Keratinocyte (primary cell): Measurements from ENCODE around the gene SMC4. TPM values are rescaled to one million over a fixed set of nuclear protein-coding genes. Genes with fewer than 3 reads are reported as not detected.

ENCODE experiments used
- DNase-seq: peaks from one replicate; pipeline ENCODE4 v3.0.0-alpha.2; 2011; ENCODE audit warnings: low read depth, missing footprints, low spot score
- FAIRE-seq: peaks from 2 replicates; lab custom pipeline; 2011; peaks lifted over from hg19 to GRCh38; lab: Jason Lieb, UNC
- H2AFZ ChIP-seq: 2 replicates; pipeline ENCODE4 v1.6.0; 2012; ENCODE audit warnings: low read length, control low read depth, inconsistent platforms; ENCODE audit not compliant: control insufficient read depth
- H3K27ac ChIP-seq: 2 replicates; pipeline ENCODE4 v1.5.1; 2011; ENCODE audit warnings: low read length; ENCODE audit not compliant: control insufficient read depth, insufficient read depth
- H3K27me3 ChIP-seq: 3 replicates; pipeline ENCODE4 v1.6.0; 2011; ENCODE audit warnings: low read length; ENCODE audit not compliant: control insufficient read depth, insufficient read depth; ENCODE audit errors: extremely low read depth
- H3K36me3 ChIP-seq, 2 experiments: 2 replicates in 1 of 2; 3 replicates in 1 of 2; pipeline ENCODE4 v1.5.1; 2011; ENCODE audit warnings: low read length in 2 of 2, mild to moderate bottlenecking in 1 of 2; ENCODE audit not compliant: control insufficient read depth in 2 of 2, insufficient read depth in 2 of 2; ENCODE audit errors: extremely low read depth in 1 of 2
- H3K4me1 ChIP-seq: 3 replicates; pipeline ENCODE4 v1.5.1; 2011; ENCODE audit warnings: low read length; ENCODE audit not compliant: control insufficient read depth, insufficient read depth; ENCODE audit errors: extremely low read depth
- H3K4me2 ChIP-seq: 3 replicates; pipeline ENCODE4 v1.6.0; 2011; ENCODE audit warnings: low read depth, low read length; ENCODE audit not compliant: control insufficient read depth, insufficient read depth; ENCODE audit errors: extremely low read depth
- H3K4me3 ChIP-seq, 3 experiments: fragments of 200-600 bp in 1 of 3; sonication (generic) in 1 of 3; 2 replicates in 2 of 3; 3 replicates in 1 of 3; pipeline ENCODE4 v1.5.1; 2011 to 2016; ENCODE audit warnings: low read length in 3 of 3, mild to moderate bottlenecking in 3 of 3, control low read depth in 2 of 3, inconsistent platforms in 1 of 3, low read depth in 1 of 3, mixed read lengths in 1 of 3, mixed run types in 1 of 3, moderate library complexity in 1 of 3; ENCODE audit not compliant: control insufficient read depth in 2 of 3, insufficient read depth in 2 of 3; ENCODE audit errors: extremely low read depth in 1 of 3
- H3K79me2 ChIP-seq: 2 replicates; pipeline ENCODE4 v1.6.0; 2012; ENCODE audit warnings: low read length; ENCODE audit not compliant: control insufficient read depth, insufficient read depth
- H3K9ac ChIP-seq: 3 replicates; pipeline ENCODE4 v1.6.0; 2011; ENCODE audit warnings: low read length; ENCODE audit not compliant: control insufficient read depth, insufficient read depth; ENCODE audit errors: extremely low read depth
- H3K9me1 ChIP-seq: 3 replicates; pipeline ENCODE4 v1.6.0; 2011; ENCODE audit warnings: low read length; ENCODE audit not compliant: control insufficient read depth, insufficient read depth; ENCODE audit errors: extremely low read depth
- H3K9me3 ChIP-seq: 2 replicates; pipeline ENCODE4 v1.5.1; 2012; ENCODE audit warnings: low read depth, low read length; ENCODE audit not compliant: control insufficient read depth
- H4K20me1 ChIP-seq: 3 replicates; pipeline ENCODE4 v1.6.0; 2011; ENCODE audit warnings: low read length; ENCODE audit not compliant: control insufficient read depth, insufficient read depth; ENCODE audit errors: extremely low read depth
- EZH2 ChIP-seq: IDR thresholded peaks from one replicate; pipeline ENCODE4 v1.6.1; 2012; ENCODE audit warnings: inconsistent platforms, mild to moderate bottlenecking, low read length, moderate library complexity
- dilution Hi-C: fragments of 300-500 bp; cut with MboI; formaldehyde crosslinking; loops from one replicate; pipeline ENCODE4 v1.7.0; 2020; ENCODE audit warnings: low sequenced_read_pairs; ENCODE audit not compliant: extremely low pct_ligation_motif_present
- polyA plus RNA-seq, 5 experiments: library from polyadenylated mRNA; depleted of rRNA in 3 of 5; stranded (reverse) in 3 of 5; stranded (forward) in 1 of 5; unstranded in 1 of 5; fragments of >200 nt; gene quantifications; 1 replicate in 1 of 5; 2 replicates in 3 of 5; 3 replicates in 1 of 5; pipeline versions ENCODE4 v1.2.1 to v1.2.3, GENCODE V29; 2011 to 2012; ENCODE audit warnings: missing spikeins in 2 of 5, low read depth in 1 of 5, low replicate concordance in 1 of 5
- TF ChIP-seq, protein P1 (sequence below), 3 experiments: IDR thresholded peaks in 1 of 3; conservative IDR thresholded peaks in 1 of 3; optimal IDR thresholded peaks in 1 of 3; 2 replicates in 2 of 3; 3 replicates in 1 of 3; pipeline versions ENCODE3 to v1.5.1; 2011; ENCODE audit warnings: low read length in 3 of 3, mild to moderate bottlenecking in 3 of 3, moderate library complexity in 2 of 3, control low read depth in 1 of 3, inconsistent platforms in 1 of 3; ENCODE audit not compliant: insufficient read depth in 2 of 3; ENCODE audit errors: extremely low read depth in 1 of 3

SMC4 gene
- polyA plus RNA-seq, 1 donor (not counting 4 experiments of a cell fraction or from before 2014, with no cell fraction given) = 45.2 TPM

DNA sequence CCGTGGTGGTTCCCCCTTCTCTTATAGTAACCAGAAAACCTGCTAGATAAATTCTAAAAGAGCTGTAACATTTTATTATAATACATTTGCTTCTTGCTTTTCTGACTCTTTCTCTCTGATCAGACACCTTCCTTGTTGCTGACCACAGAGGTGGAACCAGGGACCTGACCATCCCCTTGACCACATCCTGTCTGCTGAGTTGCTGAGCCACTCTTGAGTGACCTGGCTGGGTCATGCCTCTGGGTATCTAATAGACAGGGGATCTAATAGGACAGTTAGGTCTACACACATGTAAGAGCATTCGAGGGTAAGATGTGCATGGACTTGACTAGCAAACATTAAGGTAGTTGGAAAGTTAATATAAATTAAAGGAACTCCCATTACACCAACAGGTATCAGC lies 72.9 kb downstream of the SMC4 start:
- H4K20me1 ChIP-seq = no peaks in the 10 kb centered on the region
- DNase-seq (no peak), FAIRE-seq (no peak)
- dilution Hi-C loops = no loop called here
- H2AFZ ChIP-seq = no peak overlapping the region
- H3K9me3 ChIP-seq = peaks cover 9% of the 10 kb centered on the region
- no peaks in the 10 kb centered on the region for H3K27me3 ChIP-seq
- peaks cover 2% of the 10 kb centered on the region for H3K9me1 ChIP-seq
- H3K27ac ChIP-seq = no peak overlapping the region
- H3K4me3 ChIP-seq = no peak overlapping the region
- H3K79me2 ChIP-seq = no peaks in the 10 kb centered on the region
- no peak overlapping the region for H3K9ac ChIP-seq
- peaks cover 18% of the 10 kb centered on the region for H3K4me1 ChIP-seq
- H3K4me2 ChIP-seq = no peak overlapping the region
- no peak for TF ChIP-seq EZH2
- TF ChIP-seq, protein P1, sequence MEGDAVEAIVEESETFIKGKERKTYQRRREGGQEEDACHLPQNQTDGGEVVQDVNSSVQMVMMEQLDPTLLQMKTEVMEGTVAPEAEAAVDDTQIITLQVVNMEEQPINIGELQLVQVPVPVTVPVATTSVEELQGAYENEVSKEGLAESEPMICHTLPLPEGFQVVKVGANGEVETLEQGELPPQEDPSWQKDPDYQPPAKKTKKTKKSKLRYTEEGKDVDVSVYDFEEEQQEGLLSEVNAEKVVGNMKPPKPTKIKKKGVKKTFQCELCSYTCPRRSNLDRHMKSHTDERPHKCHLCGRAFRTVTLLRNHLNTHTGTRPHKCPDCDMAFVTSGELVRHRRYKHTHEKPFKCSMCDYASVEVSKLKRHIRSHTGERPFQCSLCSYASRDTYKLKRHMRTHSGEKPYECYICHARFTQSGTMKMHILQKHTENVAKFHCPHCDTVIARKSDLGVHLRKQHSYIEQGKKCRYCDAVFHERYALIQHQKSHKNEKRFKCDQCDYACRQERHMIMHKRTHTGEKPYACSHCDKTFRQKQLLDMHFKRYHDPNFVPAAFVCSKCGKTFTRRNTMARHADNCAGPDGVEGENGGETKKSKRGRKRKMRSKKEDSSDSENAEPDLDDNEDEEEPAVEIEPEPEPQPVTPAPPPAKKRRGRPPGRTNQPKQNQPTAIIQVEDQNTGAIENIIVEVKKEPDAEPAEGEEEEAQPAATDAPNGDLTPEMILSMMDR (optimal IDR thresholded peaks at IDR 0.05 in 1 of 3, IDR thresholded peaks at IDR 0.05 in 1 of 3, conservative IDR thresholded peaks at IDR 0.05 in 1 of 3; ENCODE audit: extremely low read depth in 1 of 3, insufficient read depth in 2 of 3, low read length in 3 of 3) = no peak
- no peaks in the 10 kb centered on the region for H3K36me3 ChIP-seq

DNA sequence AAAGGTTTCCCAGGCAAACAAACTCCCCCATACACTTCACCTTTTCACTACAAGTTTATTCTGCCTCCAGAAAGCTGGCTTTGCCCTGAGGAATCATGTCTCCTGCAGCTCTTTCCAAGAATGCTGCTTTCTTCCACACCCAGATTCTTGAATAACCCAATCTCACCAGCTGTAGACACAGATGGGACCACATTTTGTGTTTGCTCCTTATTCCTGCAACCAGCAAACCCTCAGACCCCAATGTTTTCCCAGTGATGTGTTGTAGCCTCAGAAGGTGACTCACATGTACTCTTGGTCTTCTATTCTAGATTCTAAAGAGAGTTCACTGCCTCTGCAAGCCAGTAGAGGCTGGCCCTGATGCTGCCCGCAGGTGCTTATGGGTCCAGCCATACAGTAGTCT lies 73.8 kb downstream of the SMC4 start:
- FAIRE-seq (no peak), DNase-seq (peak; percentile 33)
- no peaks in the 10 kb centered on the region for H3K36me3 ChIP-seq
- H3K9ac ChIP-seq = no peak overlapping the region
- no peaks in the 10 kb centered on the region for H3K79me2 ChIP-seq
- no peak overlapping the region for H3K4me3 ChIP-seq
- no peak overlapping the region for H3K4me2 ChIP-seq
- H3K27ac ChIP-seq = no peak overlapping the region
- H2AFZ ChIP-seq = no peak overlapping the region
- dilution Hi-C loops = no loop called here
- H3K27me3 ChIP-seq = no peaks in the 10 kb centered on the region
- TF ChIP-seq, protein P1 (optimal IDR thresholded peaks at IDR 0.05 in 1 of 3, IDR thresholded peaks at IDR 0.05 in 1 of 3, conservative IDR thresholded peaks at IDR 0.05 in 1 of 3; ENCODE audit: extremely low read depth in 1 of 3, insufficient read depth in 2 of 3, low read length in 3 of 3) = no peak
- no peak for TF ChIP-seq EZH2
- H3K4me1 ChIP-seq = peaks cover 18% of the 10 kb centered on the region
- peaks cover 2% of the 10 kb centered on the region for H3K9me1 ChIP-seq
- H4K20me1 ChIP-seq = no peaks in the 10 kb centered on the region
- H3K9me3 ChIP-seq = peaks cover 9% of the 10 kb centered on the region
